Measurements from ENCODE around the gene ZNF438.

Gene ZNF438

GRCh38 chr10:30873411-30873810, 158.3 kb downstream of the ZNF438 start:
- DNase-seq = no peak

DNA sequence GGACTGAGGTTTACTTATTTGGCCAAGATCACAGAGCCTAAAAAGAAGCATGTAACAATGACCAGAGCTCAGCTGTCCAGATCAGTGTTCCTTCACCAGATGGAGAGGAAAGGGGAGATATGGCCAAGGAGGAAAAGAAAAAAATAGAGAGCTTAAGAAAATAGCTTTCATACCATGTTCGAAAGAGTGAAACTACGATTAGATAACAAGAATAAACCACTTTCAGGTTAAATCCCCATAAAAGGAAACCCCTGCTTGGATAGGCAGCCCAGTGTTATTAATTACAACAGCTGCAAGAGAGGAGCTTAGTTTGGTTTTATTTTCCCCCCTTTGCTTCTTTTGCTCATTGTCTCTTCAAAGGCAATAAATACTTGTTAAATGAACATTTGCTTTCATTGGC, 160.8 kb downstream of the ZNF438 start:
- no peak for DNase-seq

DNA sequence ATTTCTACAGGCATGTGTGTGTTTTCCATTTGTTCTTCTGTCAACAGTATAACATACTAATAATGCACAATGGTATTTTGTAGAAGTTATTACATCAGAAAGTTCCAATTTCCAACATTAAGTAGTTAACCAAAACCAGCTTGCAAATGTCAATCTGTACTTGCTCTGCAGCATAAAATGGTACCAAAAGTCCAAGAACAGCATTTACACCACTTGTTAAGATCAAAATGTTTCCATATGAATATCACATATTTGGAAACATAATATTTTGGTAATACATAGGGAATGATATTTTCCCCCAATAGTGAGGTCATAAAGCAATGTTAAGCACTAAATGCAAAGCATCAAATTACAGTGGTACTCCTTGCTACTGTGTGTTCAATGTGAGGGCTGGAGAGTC, 162.1 kb downstream of the ZNF438 start:
- DNase-seq = no peak

- DNase-seq = no peak
Measured at GRCh38 chr10:30868611-30869010, 163.1 kb downstream of the ZNF438 start.

DNA sequence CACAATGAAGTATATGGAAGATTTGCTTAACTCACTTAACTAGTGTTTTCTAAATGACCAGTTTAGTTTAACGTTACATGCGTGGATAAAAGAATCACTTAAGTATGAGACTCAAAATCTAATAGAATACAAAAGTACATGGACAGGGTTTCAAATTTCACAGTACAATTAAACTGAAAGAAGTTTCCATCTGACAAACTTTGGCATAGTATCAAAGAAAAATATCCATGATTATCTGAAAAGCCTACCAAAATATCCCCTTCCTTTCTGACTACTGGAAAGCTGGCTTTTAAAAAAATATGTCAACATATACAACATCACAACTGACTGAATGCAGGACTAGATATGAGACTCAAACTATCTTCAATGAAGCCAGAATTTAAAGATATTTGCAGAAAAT, 164.8 kb downstream of the ZNF438 start:
- DNase-seq = no peak

- DNase-seq = no peak
Measured at GRCh38 chr10:30865141-30865926, 166.3 kb downstream of the ZNF438 start.

DNA sequence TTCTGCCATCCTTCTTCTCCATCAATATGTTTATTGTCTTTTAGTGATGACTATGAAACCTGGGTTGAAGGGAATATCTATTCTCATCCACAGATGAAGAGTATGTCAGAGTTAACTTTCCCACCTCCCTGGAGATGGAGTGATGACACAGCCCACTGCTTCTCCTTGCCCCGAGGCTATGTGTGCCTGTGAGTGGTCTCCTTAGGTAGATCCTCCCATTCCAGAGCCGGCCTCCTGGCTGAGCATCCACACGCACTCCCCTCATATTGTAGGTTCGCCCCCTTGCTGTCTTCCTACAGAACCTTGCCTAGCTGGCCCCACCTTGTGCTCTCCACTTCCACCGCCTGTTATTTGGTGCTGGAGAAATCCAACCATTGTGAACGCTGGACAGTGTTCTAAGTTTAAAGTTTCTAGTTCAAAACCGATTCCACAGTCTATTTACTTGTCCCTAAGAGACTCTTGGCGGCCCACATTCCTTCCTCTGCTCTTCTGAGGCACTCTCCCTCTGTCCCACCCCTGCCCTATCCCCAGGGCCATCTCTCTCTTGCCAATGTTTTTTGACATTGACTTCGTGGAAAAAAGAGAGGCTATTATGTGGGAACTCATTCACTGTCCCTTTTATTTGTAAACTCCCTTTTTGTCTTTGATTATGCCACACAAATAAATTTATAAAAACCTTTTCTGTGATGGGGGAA, 168.0 kb downstream of the ZNF438 start:
- DNase-seq = no peak

DNA sequence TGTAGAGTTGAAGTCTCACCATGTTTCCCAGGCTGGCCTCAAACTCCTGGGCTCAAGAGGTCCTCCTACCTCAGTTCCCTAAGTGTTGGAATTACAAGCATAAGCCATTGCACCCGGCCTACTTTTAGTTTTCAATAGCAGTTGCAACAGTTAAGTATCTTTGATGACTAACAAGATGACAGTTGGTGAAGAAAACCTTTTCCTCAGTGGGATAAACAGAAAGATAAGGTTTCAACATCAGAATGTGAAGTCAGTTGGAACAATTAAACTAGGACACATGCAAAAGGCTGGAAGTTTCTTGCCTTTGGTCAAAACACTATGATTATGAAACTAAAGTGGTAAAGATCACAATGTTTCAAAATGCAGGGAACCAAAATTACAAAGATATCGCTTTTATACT, 169.2 kb downstream of the ZNF438 start:
- DNase-seq = no peak

GRCh38 chr10:30861976-30862375, 169.7 kb downstream of the ZNF438 start:
- no peak for DNase-seq

- no peak for DNase-seq
Measured at GRCh38 chr10:30861221-30861620, 170.4 kb downstream of the ZNF438 start.

- no peak for DNase-seq
Measured at GRCh38 chr10:30858499-30858898, 173.2 kb downstream of the ZNF438 start.

DNA sequence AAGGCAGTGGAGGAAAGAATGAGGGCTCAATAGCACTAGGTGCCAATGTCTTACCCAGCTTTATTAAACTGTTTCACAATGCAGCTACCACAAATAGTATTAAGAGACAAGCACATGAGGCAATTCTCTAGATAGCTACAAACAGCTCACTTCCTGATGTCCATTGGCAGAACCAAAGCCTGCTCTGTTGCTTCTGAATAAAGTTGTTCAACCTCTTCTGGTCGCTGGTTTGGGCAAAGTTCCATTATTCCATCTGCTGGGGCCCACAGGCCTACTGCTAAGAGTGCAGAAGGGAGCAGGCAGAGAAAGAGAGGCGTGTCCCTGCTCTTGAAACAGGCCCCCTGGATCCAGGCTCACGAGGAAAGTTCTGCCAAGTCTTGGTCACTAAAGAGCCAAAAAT, 173.9 kb downstream of the ZNF438 start:
- no peak for DNase-seq

DNA sequence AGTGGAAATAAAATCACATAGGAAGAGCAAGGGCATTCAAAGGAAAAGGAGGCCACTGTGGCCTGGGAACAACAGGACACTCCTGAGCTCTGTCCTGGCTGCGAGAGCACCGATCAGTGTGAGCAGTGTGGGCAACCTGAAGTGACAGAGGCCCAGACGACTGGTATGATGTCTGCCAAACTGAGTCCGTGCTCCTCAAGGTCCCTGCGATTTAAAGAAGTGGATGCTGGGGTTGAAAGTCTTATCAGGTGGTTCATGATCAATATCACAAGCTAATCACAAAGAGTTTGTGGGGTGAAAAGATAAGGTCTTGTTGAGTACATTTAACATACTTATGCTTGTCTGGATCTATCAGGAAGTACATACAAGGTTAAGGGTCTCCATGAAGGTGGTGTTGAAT, 176.5 kb downstream of the ZNF438 start:
- no peak for DNase-seq

DNA sequence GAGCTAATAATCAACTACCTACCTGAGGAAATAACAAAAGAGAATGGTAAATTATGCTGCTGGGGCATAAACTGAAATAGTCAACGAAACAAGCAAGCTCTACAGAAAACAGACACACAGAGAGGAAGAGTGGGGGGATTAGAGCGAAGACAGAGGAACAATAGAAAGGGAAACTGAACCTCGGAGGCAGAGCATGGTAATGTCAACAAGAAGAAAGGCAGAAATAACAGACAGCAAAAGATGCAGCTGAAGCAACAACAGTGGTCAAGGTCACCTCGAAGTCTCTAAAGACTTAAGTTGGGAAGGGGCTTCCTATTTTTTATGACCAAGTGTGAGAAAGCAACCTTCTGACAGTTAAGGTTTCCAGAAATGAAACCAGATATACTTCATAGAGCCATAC, 177.0 kb downstream of the ZNF438 start:
- DNase-seq = no peak

DNA sequence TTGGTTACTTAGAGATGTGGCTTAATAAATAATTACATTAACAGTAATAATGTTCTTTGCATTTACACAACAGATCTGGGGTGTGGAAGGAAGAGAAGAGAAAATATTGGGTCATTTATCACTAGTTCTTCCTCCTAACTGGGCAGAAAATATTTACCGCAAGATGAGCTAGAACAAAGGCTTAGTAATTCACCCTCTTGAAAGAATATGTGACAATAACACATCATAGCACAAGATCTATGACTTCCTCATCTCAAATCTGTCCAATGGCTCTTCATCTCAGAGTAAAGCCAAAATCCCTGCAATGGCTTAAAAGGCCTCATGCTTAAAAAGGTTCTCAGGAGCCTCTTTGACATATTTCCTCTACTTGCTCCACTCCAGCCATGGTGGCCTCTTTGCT, 178.6 kb downstream of the ZNF438 start:
- no peak for DNase-seq

GRCh38 chr10:30850776-30851175, 180.9 kb downstream of the ZNF438 start:
- DNase-seq = no peak

- DNase-seq = no peak
Measured at GRCh38 chr10:30849231-30850035, 182.2 kb downstream of the ZNF438 start.

GRCh38 chr10:30848396-30849032, 183.2 kb downstream of the ZNF438 start:
- DNase-seq = no peak

DNA sequence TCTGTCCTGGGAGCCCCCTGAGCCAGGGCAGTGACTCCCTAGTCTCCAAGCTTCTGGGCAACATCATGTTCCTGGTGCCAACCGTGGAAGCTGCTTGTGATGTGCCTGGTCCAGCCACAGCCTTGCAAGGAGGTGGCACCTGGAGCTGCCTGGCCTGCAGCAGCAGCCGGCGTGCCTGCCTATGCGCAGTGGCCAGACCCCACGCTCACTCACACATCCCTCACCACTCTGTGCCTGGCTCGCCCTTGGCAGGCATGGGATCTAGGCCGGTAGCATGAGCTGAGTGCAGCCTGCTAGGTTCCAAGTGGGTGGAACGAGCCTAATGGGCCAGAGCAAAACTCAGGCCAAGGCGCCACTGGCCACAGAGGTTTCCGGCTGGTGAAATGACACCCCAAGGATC, 184.0 kb downstream of the ZNF438 start:
- DNase-seq = no peak

- no peak for DNase-seq
Measured at GRCh38 chr10:30847199-30847598, 184.5 kb downstream of the ZNF438 start.

DNA sequence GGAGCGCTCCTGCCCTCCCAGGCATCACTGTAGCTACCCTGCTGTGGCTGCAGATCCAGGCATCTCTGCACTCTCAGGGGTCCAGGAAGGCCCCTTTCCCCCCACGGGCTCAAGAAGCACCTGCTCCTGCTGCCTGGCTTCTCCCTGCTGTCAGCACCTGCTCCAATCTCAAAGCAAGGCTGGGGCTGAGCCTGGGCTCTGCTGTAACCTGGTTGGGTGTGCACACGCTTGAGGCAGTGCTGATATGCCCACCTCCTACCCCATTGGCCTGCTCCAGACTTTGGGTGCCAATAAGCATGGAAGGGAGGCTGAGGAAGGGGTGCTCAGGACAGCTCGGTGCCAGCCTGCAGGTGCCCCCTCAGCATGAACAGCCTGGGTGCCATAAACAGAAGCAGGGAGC, 185.0 kb downstream of the ZNF438 start:
- no peak for DNase-seq

DNA sequence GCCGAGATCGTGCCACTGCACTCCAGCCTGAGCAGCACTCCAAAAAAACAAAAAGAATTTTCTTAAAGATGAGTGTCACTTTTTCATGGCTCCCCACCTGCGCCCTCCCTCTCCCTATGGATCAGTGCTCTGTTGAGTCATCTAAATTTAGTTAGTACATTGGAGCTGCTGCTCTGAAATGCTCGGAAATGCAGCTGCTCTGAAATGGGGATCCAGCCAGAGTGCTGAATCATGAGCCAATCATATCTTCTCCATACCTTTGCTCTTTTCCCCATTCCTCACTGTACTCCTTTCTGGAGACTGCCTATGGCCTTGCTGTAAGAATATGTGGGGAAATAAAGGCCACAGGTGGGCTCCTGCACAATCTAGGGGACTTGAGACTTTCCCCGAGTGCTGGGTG, 188.8 kb downstream of the ZNF438 start:
- no peak for DNase-seq

DNA sequence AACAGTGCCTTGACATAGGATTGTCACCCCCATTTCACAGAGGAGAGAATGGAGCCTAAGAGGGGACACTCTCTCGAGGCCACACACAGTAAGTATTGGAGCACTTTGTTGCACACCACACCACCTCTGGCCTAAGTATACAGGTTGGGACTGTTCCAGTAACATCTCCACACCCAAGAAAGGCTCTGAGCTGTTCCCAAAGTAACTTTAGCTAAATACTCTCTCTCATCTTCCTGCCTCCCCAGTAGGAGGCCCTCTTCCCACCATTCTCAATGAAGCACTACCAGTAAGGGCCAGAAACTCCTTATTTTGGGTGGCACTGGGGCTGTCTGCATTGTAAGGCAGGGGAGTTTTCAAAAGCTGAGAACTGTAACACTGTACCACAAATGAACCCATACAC, 189.5 kb downstream of the ZNF438 start:
- DNase-seq = no peak

Measured in activated T-cell treated with anti-CD3 and anti-CD28 coated beads, Interleukin-2, amount 50 U/mL, for 1 hour (primary cell).